Activated CD8-positive, alpha-beta memory T cell treated with anti-CD3 and anti-CD28 coated beads, Interleukin-2, amount 50 U/mL, for 24 hours (primary cell): ENCODE measurements around the gene PTPRA.
"Not testable (repeated sequence)": the region's sequence is repeated elsewhere in the genome, so short reads cannot be mapped to it uniquely, and the experiment has no call there.

Experiments used
- DNase-seq: peaks from one replicate; pipeline ENCODE4 v3.0.0-alpha.2; 2020; ENCODE audit errors: extremely low read depth

PTPRA gene

DNA sequence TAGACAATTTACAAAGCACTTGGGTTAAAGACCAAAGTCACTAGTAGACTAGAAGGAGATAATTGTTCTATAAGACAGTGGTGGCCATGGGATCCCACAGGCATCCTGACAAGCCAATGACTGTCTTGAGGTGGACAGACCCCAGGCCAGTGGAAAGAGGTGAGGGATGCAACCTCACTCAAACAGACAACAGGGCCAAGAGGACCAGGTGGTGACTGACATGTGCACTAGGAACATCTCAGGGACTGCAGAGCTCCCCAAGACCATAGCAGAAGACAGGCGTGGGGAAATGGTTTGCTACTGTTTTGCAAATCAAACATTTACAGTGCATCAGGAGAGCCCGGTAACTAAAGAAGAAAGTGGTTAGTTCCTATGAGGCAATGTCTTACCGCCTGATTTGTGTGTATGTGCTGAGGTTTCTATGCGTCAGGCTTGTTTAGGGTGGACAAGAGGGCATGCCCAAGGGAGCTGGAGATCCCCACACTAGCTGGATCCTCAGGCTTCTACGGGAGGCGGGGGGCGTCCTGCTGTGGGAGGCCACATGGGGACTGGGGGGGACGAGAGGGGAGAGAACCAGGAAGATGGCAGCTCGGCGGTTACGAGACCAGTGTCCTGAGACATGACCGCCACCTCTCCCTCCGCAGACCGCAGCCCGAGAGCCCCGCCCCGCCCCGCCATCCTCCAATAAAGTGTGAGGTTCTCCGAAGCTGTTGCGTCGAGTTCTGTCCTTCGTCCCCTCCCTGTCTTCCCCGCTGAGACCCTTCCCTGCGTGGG lies 171.9 kb downstream of the PTPRA start:
- peak; percentile 26 for DNase-seq

GRCh38 chr20:3045816-3046676 lies 172.8 kb downstream of the PTPRA start, which contains the start of gene MRPS26:
TSS of gene MRPS26 (plus strand) at chr20:3046052. CDS start at chr20:3046069, 17 bp downstream.
- peak; percentile 48 for DNase-seq

DNA sequence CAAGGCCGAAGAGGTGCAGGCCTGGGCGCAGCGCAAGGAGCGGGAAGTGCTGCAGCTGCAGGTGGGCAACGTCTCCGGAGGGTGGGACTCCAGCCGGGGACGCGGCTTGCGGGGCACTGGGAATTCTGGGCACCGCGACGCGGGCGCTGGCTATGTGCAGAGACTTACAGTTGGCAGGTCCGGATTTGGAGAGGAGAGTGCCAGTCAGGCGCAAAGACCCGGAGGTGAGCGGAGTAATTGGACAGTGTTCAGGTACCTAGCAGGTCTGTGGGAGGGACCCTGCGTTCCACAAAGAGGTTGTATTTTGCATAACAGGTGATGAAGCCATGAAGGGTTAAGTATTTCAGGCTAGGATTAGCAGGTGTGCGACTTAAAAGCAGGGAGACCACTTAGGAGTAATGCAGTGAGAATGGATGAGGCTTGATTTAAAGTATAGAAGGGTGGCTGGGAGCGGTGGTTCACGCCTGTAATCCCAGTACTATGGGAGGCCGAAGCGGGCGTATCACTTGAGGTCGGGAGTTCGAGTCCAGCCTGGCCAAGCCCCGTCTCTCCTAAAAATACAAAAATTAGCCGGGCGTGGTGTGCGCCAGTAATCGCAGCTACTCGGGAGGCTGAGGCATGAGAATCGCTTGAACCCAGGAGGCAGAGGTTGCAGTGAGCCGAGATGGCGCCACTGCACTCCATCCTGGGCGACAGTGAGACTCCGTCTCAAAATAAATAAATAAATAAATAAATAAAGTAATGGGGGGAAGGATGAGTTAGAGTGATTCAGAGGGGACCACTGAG lies 173.6 kb downstream of the PTPRA start:
- DNase-seq, result no peak

GRCh38 chr20:3047486-3048419 lies 174.5 kb downstream of the PTPRA start:
- no peak for DNase-seq

- DNase-seq, result no peak
These were observed 178.2 kb downstream of the PTPRA start for GRCh38 chr20:3051385-3052019.

DNA sequence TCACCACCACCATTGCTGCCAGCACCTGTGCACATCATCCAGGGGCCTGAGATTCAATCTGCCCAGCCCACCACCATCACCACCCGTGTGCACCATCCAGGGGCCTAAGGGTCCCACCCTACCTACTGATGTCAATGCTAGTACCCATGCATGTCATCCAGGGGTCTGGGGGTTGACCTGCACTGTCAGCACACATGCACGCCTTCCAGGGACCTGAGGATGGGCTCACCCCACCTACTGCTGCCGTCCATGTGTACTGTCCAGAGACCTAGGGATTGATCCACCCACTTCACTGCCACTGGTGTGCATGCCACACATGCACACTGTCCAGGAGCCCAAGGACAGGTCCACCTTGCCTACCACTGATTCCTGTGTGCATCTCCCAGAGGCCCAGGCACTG lies 186.2 kb downstream of the PTPRA start:
- no peak for DNase-seq

DNA sequence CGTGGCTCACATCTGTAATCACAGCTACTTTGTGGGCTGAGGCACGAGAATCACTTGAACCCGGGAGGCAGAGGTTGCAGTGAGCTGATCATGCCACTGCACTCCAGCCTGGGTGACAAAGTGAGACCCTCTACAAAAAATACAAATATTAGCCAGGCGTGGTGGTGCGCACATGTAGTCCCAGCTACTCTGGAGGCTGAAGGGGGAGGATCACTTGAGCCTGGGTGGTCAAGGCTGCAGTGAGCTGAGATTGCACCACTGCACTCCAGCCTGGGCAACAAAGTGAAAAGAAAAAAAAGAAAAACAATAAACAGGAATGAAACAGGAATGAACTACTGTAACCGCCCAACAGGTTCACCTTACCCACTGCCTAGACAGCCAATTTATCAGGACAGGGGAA lies 190.8 kb downstream of the PTPRA start:
- DNase-seq, result not testable (repeated sequence)

GRCh38 chr20:3067139-3068014 lies 194.1 kb downstream of the PTPRA start:
- no peak for DNase-seq

- no peak for DNase-seq
These were observed 194.8 kb downstream of the PTPRA start for GRCh38 chr20:3068075-3068474.

DNA sequence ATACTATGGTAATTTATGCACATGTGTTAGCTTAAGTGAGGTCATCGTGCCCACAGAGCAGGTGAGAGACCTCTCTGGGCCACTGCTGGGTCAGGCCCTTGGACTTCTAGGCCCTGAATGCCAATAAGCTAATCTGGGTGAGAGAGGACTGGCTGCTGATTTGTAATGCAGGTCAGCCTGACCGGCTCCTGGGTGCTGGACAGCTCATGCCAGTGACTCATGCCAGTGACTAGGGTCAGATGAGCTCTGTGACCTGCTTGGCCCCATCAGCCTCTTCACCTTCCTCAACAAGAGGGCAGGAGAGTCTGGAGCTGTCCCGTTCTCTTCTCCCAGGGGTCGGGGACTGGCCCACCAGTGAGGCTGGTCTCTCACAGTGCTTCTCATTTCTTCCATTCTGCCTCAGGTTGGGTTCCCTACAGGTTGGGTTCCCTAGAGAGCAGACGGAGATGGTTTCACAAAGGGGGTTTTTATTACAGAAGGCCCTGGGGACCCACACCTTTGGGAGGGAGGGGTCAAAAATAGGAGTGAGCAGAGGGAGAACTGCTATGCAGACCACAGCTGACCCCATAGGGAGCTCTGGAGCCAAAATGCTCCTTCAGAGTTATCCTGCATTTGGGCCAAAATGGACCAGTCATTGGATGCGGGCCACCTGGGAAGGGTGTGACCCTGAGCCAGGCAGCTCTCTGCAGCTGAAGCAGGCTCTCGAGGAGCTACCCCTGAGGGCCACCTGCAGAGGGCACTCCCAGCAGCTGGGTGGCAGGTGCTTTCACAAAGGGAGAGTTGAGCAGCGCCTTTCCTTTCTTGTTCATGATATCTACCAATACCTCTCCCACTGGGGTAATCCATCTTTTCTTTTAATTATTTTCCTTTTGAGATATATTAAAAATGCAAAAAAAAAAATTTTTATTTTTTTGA lies 196.0 kb downstream of the PTPRA start:
- DNase-seq, result no peak

GRCh38 chr20:3070725-3071124 lies 197.4 kb downstream of the PTPRA start:
- DNase-seq, result no peak

GRCh38 chr20:3071266-3071609 lies 198.0 kb downstream of the PTPRA start:
- no peak for DNase-seq

DNA sequence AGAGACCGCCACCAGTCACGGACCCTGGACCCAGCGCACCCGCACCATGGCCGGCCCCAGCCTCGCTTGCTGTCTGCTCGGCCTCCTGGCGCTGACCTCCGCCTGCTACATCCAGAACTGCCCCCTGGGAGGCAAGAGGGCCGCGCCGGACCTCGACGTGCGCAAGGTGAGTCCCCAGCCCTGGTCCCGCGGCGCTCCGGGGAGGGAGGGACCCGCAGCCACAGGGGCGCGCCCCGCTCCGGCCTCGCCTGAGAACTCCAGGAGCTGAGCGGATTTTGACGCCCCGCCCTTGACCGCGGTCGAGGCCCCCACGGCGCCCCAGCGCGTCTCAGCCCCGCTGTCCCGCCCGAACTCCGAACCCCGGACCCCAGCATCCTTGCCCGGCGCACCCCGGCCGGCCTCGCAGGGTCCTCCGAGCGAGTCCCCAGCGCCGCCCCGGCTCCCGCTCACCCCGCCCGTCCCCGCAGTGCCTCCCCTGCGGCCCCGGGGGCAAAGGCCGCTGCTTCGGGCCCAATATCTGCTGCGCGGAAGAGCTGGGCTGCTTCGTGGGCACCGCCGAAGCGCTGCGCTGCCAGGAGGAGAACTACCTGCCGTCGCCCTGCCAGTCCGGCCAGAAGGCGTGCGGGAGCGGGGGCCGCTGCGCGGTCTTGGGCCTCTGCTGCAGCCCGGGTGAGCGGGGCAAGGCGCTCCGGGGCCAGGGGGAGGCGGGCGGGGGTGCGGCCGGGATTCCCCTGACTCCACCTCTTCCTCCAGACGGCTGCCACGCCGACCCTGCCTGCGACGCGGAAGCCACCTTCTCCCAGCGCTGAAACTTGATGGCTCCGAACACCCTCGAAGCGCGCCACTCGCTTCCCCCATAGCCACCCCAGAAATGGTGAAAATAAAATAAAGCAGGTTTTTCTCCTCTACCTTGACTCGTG lies 198.6 kb downstream of the PTPRA start, which contains the start of gene OXT:
Gene OXT, plus strand, starts transcription at position 11 of the 920 bp plus-strand sequence. Its CDS starts 36 bp downstream, at position 47.
- peak; percentile 18 for DNase-seq

- DNase-seq, result no peak
These were observed 199.4 kb downstream of the PTPRA start for GRCh38 chr20:3072530-3073250.

- not testable (repeated sequence) for DNase-seq
These were observed 200.0 kb downstream of the PTPRA start for GRCh38 chr20:3073251-3073643.

DNA sequence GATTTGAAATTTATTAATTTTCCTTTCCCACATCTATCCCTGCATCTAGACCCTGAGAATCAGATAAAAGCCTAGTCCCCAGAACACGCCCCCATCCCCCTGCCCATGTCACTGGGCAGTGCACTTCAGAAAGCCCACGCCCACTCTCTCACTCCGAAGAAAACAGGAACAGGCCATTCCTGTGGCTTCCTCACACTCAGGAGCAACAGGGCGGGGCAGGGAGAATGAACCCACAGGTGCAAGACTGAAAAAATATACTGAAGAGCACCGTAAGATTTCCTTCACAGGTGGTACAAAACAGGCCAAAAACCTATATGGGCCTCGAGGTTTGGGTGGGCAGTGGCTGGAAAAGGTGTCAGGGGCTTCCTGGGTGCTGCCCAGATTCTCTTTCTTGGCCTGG lies 201.5 kb downstream of the PTPRA start:
- no peak for DNase-seq

GRCh38 chr20:3075315-3075714 lies 202.0 kb downstream of the PTPRA start:
- not testable (repeated sequence) for DNase-seq
